NCI-H128 (cell line): ENCODE data around the gene CAPN14.

Experiments
- DNase-seq: peaks from one replicate; lab custom pipeline; 2025; ENCODE audit not compliant: unreplicated experiment; lab: John Stamatoyannopoulos, UW

CAPN14 gene

GRCh38 chr2:31244101-31244500, 26.8 kb upstream of the CAPN14 start:
- no peak for DNase-seq

- no peak for DNase-seq
These were observed 25.7 kb upstream of the CAPN14 start for GRCh38 chr2:31243053-31243452.

- no peak for DNase-seq
These were observed 24.4 kb upstream of the CAPN14 start for GRCh38 chr2:31241625-31242270.

- no peak for DNase-seq
These were observed 23.4 kb upstream of the CAPN14 start for GRCh38 chr2:31240381-31241365.

GRCh38 chr2:31239593-31240177, 22.4 kb upstream of the CAPN14 start:
- DNase-seq: no peak

- no peak for DNase-seq
These were observed 21.7 kb upstream of the CAPN14 start for GRCh38 chr2:31238906-31239592.

- DNase-seq: no peak
These were observed 21.0 kb upstream of the CAPN14 start for GRCh38 chr2:31238126-31238905.

- DNase-seq: no peak
These were observed 20.2 kb upstream of the CAPN14 start for GRCh38 chr2:31237348-31238017.

- DNase-seq: no peak
These were observed 19.3 kb upstream of the CAPN14 start for GRCh38 chr2:31236433-31237205.

- DNase-seq: no peak
These were observed 18.2 kb upstream of the CAPN14 start for GRCh38 chr2:31235504-31235902.

- DNase-seq: no peak
These were observed 17.6 kb upstream of the CAPN14 start for GRCh38 chr2:31234683-31235503.

- peak; percentile 59 for DNase-seq
These were observed 16.7 kb upstream of the CAPN14 start, which contains the start of gene EHD3 for GRCh38 chr2:31233741-31234682. EHD3 (plus strand) TSS chr2:31234152; CDS start chr2:31234622, 470 bp downstream.

- DNase-seq: no peak
These were observed 15.9 kb upstream of the CAPN14 start for GRCh38 chr2:31233231-31233630.

GRCh38 chr2:31232586-31232985, 15.3 kb upstream of the CAPN14 start:
- DNase-seq: no peak

- no peak for DNase-seq
These were observed 14.4 kb upstream of the CAPN14 start for GRCh38 chr2:31231571-31232302.

GRCh38 chr2:31230751-31231150, 13.4 kb upstream of the CAPN14 start:
- no peak for DNase-seq
